HG03342 (cell line): ENCODE results near the gene PCDHB15.
"Not testable (repeated sequence)": the region's sequence is repeated elsewhere in the genome, so short reads cannot be mapped to it uniquely, and the experiment has no call there.

Source experiments
- ATAC-seq: cut with Tn5 transposase; IDR thresholded peaks from one replicate; pipeline ENCODE4 v1.9.1; 2021; ENCODE audit warnings: mild to moderate bottlenecking, moderate library complexity; ENCODE audit not compliant: unreplicated experiment

PCDHB15 gene

GRCh38 chr5:141247434-141247833, 2.2 kb downstream of the PCDHB15 start:
- not testable (repeated sequence) for ATAC-seq

- ATAC-seq: no peak
Observed at GRCh38 chr5:141250576-141250975, 5.4 kb downstream of the PCDHB15 start.

- ATAC-seq: no peak
Observed at GRCh38 chr5:141258464-141258863, 13.3 kb downstream of the PCDHB15 start.

- no peak for ATAC-seq
Observed at GRCh38 chr5:141258948-141259347, 13.8 kb downstream of the PCDHB15 start.

- no peak for ATAC-seq
Observed at GRCh38 chr5:141260458-141261237, 15.5 kb downstream of the PCDHB15 start.

GRCh38 chr5:141261238-141261546, 16.0 kb downstream of the PCDHB15 start:
- ATAC-seq: no peak

GRCh38 chr5:141269195-141269594, 24.0 kb downstream of the PCDHB15 start:
- ATAC-seq: no peak

- no peak for ATAC-seq
Observed at GRCh38 chr5:141272906-141273305, 27.7 kb downstream of the PCDHB15 start.

GRCh38 chr5:141298376-141298775, 53.2 kb downstream of the PCDHB15 start:
- no peak for ATAC-seq
